Raji (cell line): ENCODE results near the gene YKT6.

Experiments
- POLR2A ChIP-seq: IDR thresholded peaks from 2 replicates; pipeline ENCODE4 v1.6.1; 2011; ENCODE audit warnings: low read depth, low read length, control low read depth; ENCODE audit not compliant: insufficient read depth

YKT6 gene

DNA sequence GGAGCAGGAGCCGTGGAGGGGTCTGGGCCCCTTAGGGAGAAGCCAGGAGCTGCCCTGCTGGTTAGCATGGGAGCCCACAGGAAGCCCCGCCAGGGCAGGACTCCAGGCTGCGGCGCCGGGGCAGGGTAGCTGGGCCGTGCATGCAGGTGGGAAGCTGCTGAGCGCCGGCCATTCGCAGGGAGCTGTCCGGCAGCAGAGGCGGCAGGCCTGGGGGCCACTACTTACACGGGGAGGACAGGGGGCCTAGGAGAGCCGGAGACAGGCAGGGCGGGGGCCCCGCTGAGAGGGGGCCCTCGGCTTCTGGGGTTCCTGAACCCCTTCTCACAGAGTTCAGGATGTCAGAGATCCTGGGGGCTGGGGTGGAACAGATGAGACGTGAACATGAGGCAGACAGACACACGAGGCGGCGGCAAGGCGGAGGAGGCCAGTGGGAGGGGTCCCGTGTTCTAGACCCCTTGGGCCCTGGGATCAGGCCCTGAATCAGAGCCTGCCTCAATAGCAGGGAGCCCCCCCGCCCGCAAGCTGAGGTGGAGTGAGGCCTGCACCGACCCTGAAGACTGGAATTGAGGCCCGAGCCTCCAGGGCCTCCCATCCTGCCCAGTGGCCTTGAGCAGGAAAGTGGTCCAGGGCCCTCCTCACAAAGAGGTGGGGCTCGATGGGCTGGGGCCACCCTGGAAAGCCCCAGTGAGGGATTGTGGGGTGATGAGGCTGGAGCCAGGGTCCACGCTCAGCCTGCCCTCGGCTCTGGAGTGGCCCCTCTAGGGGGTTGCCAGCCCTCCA is 28.0 kb downstream of the YKT6 start:
- TF ChIP-seq POLR2A: no peak

DNA sequence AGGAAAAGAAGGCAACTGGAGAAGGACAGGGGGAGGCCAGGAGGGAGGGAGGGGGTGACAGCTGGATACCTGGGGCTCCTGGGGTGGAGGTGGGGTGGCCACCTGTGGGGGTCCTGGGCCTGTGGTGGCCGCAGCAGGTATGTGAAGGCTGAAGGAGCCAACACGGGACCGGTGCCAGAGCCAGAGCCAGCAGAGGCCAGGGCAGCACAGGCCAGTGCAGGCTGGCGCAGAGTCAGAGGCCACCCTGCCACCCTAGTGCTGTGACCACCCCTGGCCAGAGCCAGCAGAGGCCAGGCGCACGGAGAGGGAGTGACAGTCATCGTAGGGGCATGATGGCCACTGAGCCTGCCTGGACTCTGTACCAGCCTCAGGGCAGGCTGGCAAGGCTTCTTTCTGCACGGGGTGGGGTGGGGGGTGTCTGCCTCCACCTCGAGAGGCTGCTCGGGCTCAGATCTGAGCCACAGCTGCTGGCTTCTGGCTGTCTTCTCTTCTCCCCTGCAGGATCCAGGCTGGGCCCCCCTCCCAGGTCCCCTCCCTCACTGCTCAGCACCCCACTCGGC is 28.8 kb downstream of the YKT6 start:
- TF ChIP-seq POLR2A: no peak

- no peak for TF ChIP-seq POLR2A
Observed at GRCh38 chr7:44230286-44230685, 29.5 kb downstream of the YKT6 start.

DNA sequence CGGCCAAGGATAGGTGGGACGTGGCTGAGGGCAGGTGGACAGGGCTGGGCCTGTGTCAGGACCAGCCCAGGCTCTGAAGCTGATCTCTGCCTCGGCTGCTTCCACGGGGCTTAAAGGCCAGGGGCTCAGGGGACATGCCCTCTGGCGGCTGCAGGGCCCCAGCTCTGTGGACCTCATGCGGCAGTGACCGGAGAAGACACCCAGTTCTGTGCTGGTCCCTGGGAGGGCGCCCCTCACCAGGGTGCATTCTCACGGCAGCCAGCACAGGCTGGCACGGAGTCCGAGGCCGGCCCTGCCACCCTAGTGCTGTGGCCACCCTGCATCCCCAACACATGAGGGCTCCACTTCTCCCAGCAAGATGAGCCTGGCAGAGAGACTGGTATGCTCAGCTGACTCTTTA is 30.3 kb downstream of the YKT6 start:
- TF ChIP-seq POLR2A: no peak

GRCh38 chr7:44232396-44232795 is 31.6 kb downstream of the YKT6 start:
- no peak for TF ChIP-seq POLR2A

GRCh38 chr7:44232901-44233715 is 32.3 kb downstream of the YKT6 start:
- no peak for TF ChIP-seq POLR2A

DNA sequence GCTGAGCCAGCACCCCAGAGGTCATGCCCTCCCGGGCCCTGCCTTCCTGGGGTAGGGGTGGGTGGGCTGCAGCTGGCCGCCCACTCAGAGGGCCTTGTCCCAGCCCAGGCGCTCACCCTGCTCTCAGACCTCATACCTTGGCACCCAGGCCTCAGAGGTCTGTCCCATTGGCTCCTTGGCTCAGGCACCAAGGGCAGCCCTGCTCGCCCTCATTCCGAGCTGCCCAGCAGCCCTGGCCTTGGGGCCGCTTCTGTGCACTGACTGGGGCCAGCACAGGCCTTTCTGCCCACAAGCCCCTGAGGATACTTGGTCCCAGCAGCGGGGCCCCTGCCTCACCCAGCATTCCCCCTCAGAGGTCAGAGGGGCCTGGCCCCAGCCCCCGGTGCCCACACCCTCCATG is 34.3 kb downstream of the YKT6 start:
- no peak for TF ChIP-seq POLR2A

DNA sequence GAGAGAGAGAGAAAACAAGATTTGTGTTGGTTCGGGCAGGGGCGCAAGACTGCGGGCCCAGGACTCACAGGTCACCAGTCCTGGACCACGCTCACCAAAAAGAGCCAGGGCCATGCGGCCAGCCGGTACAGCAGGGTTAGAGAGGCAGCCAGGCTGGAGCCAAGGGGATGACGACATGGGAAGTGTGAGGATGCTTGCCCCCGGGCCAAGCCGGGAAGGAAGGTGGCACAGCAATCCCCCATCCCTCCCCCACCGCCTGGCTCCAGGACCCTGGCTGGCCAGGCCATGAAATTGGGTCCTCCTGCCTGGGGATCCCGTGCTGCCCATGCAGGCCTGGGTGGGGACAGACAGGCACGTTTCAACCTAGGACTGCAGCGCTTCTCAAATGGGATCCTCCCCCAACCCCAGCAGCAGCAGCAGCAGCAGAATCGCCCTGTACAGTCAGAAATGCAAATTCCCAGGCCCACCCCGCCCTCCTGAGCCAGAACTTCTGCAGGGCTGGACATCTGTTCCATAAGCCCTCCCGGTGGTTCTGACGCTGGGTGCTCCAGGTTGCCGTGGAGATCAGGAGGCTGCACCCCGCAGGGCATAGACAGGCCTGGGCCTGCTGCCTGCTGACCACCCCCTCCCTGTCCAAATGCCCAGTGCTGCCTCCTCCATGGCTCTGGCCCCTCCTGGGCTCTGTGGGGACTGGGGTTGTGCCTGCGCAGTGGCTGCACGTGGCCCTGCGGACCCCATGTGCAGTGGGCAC is 35.0 kb downstream of the YKT6 start:
- no peak for TF ChIP-seq POLR2A

GRCh38 chr7:44236333-44236728 is 35.6 kb downstream of the YKT6 start:
- no peak for TF ChIP-seq POLR2A

DNA sequence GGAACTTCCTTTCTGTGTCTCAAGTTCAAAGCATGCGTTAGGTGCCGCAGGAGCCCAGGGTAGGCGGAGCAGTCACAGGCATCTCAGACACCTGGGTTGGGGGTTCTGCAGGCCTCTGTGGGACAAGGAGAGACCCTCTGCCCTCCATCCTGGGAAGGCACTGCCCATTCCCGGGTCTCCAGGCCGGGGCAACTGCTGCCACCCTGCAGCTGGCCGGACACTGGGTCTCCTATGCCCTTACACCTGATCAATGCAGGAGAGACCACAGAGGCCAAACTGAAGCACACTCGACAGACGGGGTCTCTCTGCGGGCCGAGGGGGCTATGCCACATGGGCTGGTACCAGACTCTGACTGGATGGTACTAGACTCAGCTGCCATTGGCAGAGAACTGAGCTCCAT is 36.9 kb downstream of the YKT6 start:
- no peak for TF ChIP-seq POLR2A

GRCh38 chr7:44238116-44238695 is 37.4 kb downstream of the YKT6 start:
- TF ChIP-seq POLR2A: no peak

DNA sequence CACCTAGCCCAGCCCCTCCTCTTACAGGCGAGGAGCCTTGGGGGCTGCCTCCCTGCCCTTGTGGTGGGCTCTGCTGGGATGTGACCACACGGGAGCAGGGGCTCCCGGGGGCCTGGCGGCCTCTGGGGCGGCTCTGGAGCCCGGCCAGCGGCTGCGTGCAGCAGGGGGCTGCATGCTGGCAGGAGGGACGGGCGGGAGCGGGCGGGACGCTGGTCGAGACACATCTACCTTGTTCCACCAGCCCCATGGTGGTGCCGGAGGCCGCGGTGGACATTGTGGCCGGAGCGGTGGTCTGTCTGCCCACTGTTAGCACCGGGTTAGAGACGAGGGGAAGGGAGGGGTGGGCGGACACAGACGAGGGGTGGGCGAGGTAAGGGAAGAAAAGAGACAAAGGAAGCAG is 38.6 kb downstream of the YKT6 start:
- TF ChIP-seq POLR2A: no peak

DNA sequence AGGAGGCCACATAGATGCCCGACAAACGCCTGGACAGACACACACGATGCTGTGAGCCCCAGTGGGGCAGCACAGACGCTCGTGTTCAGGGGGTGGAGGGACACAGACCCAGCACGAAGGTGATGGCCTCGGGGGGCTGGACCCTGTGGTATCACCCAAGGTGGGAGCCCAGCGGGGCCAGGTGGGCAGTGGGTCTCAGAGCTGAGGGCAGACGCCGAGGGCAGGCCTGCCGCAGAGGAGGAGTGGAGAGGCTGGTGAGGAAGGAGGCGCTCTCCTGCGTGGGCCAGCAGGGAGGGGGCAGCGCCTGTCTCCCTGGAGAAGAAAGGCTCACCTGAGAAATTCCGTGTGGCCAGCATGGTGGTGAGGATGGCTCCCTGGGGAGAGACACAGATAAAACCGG is 39.6 kb downstream of the YKT6 start:
- no peak for TF ChIP-seq POLR2A

- TF ChIP-seq POLR2A: no peak
Observed at GRCh38 chr7:44240983-44241510, 40.3 kb downstream of the YKT6 start.

DNA sequence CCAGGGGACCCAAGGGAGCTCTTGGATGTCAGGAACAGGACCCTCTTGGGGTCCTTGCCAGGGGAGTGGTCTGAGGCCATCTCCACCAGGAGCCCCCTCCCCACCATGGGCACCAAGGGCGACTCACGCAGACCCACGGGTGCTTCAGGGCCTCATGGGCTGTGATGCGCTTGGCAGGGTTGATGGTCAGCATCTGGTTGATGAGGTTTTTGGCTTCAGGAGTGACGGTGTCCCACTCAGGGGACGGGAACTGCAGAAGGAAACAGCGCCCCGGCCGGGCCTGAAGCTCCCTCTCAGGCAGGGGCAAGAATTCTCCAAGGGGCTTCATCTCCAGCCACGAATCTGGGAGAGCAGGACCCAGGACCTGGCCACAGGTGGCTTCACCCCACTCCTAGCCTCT is 41.3 kb downstream of the YKT6 start:
- no peak for TF ChIP-seq POLR2A
